Trophoblast cell (in vitro differentiated cells and primary cell): ENCODE data around the gene GALR2.

Experiments used
- DNase-seq, 2 donors: peaks; one replicate each; pipeline ENCODE4 v3.0.0-alpha.2; 2016
- H2AFZ ChIP-seq: 2 replicates; pipeline ENCODE4 v1.6.1; 2013; ENCODE audit warnings: low read length, moderate library complexity, mild to moderate bottlenecking; ENCODE audit not compliant: insufficient read depth, poor library complexity
- H2AK5ac ChIP-seq: 2 replicates; pipeline ENCODE4 v1.6.1; 2013; ENCODE audit warnings: mild to moderate bottlenecking, low read length
- H2BK120ac ChIP-seq: 2 replicates; pipeline ENCODE4 v1.6.1; 2013; ENCODE audit warnings: low read length, mild to moderate bottlenecking, moderate library complexity; ENCODE audit not compliant: insufficient read depth, poor library complexity
- H2BK12ac ChIP-seq: 2 replicates; pipeline ENCODE4 v1.6.1; 2013; ENCODE audit warnings: mild to moderate bottlenecking, low read length, moderate library complexity
- H2BK5ac ChIP-seq: 2 replicates; pipeline ENCODE4 v1.6.1; 2013; ENCODE audit warnings: low read length, low read depth, moderate library complexity, mild to moderate bottlenecking; ENCODE audit not compliant: poor library complexity
- H3K14ac ChIP-seq: 2 replicates; pipeline ENCODE4 v1.6.1; 2013; ENCODE audit warnings: mild to moderate bottlenecking, low read length
- H3K18ac ChIP-seq: 2 replicates; pipeline ENCODE4 v1.6.1; 2013; ENCODE audit warnings: mild to moderate bottlenecking, low read length
- H3K23ac ChIP-seq: 2 replicates; pipeline ENCODE4 v1.6.1; 2013; ENCODE audit warnings: low read length
- H3K27ac ChIP-seq: 2 replicates; pipeline ENCODE4 v1.5.1; 2013; ENCODE audit warnings: low read depth, mild to moderate bottlenecking, inconsistent platforms, low read length, moderate library complexity
- H3K27me3 ChIP-seq: 2 replicates; pipeline ENCODE4 v1.6.1; 2013; ENCODE audit warnings: inconsistent platforms, mild to moderate bottlenecking, low read length, moderate library complexity; ENCODE audit not compliant: insufficient read depth
- H3K36me3 ChIP-seq, 2 experiments: 1 replicate in 1 of 2; 2 replicates in 1 of 2; pipeline ENCODE4 v1.6.1; 2013; ENCODE audit warnings: low read length in 2 of 2, mild to moderate bottlenecking in 2 of 2, moderate library complexity in 1 of 2; ENCODE audit not compliant: insufficient read depth in 2 of 2, control insufficient read depth in 1 of 2
- H3K4ac ChIP-seq: 2 replicates; pipeline ENCODE4 v1.6.1; 2013; ENCODE audit warnings: low read depth, mild to moderate bottlenecking, low read length, moderate library complexity
- H3K4me1 ChIP-seq, 2 experiments: 1 replicate in 1 of 2; 2 replicates in 1 of 2; pipeline ENCODE4 v1.6.1; 2013; ENCODE audit warnings: low read length in 2 of 2, mild to moderate bottlenecking in 2 of 2, moderate library complexity in 1 of 2; ENCODE audit not compliant: insufficient read depth in 2 of 2, control insufficient read depth in 1 of 2
- H3K4me2 ChIP-seq: 2 replicates; pipeline ENCODE4 v1.6.1; 2013; ENCODE audit warnings: inconsistent platforms, mild to moderate bottlenecking, low read length, moderate library complexity
- H3K4me3 ChIP-seq: 2 replicates; pipeline ENCODE4 v1.5.1; 2013; ENCODE audit warnings: mild to moderate bottlenecking, low read depth, low read length, inconsistent platforms
- H3K79me1 ChIP-seq: one replicate; pipeline ENCODE4 v1.6.1; 2013; ENCODE audit warnings: low read length
- H3K79me2 ChIP-seq: 2 replicates; pipeline ENCODE4 v1.6.1; 2013; ENCODE audit warnings: low read length, mild to moderate bottlenecking; ENCODE audit not compliant: control insufficient read depth, insufficient read depth, poor library complexity
- H3K9ac ChIP-seq: 2 replicates; pipeline ENCODE4 v1.6.1; 2013; ENCODE audit warnings: mild to moderate bottlenecking, low read length
- H3K9me3 ChIP-seq: 2 replicates; pipeline ENCODE4 v1.6.1; 2013; ENCODE audit warnings: low read depth, mild to moderate bottlenecking, control low read depth, inconsistent platforms, low read length; ENCODE audit not compliant: insufficient read depth
- H4K12ac ChIP-seq: 2 replicates; pipeline ENCODE4 v1.6.1; 2013; ENCODE audit warnings: low read depth, mild to moderate bottlenecking, low read length, moderate library complexity
- H4K8ac ChIP-seq: 2 replicates; pipeline ENCODE4 v1.6.1; 2013; ENCODE audit warnings: low read depth, mild to moderate bottlenecking, low read length, moderate library complexity
- H4K91ac ChIP-seq: one replicate; pipeline ENCODE4 v1.6.1; 2013; ENCODE audit warnings: low read depth, mild to moderate bottlenecking, low read length, moderate library complexity
- WGBS: extraction: QIAGEN DNeasy Blood & Tissue Kit; methylation state at CpG from one replicate; pipeline ENCODE4 v1.1.7; 2013; ENCODE audit warnings: missing lambda C conversion rate; ENCODE audit not compliant: insufficient read length, insufficient coverage; ENCODE audit errors: extremely low coverage; 5-methylcytosine and 5-hydroxymethylcytosine counted together

The GALR2 gene

DNA sequence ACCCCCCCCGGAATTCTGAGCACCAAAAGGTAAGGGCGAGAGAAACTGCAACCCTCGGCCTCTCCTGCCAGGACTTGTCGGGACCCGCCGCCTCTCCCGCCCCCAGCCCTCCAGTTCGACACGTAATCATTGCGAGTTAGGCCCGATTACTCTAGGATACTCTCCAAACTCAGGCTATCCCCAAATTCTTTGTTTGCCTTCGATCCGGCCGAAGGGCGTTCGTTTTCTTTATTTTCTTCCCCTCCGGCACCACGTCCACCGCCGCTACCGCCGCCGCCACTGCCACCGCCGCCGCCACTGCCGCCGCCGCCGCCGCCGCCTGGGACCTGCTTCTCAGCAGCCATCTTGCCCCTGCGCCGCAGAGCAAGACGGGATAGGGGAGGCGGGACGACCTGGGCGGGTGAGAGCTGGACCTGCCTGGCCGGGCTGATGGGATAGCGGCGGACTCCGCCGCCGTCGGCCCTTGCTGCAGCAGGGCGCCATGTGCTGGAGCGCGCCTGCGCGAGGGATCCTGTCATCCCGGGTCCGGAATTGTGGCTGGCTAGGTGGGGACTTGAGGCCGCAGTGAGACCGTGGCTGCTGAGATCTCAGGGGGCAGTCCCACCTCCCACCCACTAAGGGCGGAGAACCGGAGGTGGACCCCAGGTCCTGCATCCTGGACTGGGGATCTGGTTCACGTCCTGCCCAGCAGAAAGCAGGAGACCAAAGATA lies 2.3 kb upstream of the GALR2 start, which contains the start of gene SRP68:
TSS of gene SRP68 (minus strand) at position 370 of the 711 bp plus-strand sequence. CDS start at position 344, 26 bp downstream.
- Histone ChIP-seq H3K36me3 (peaks cover 15% of the 10 kb centered on the region in 2 experiments), H3K4ac (peak within 1 kb of the TSS; percentile 84), H4K12ac (peak within 1 kb of the TSS; percentile 85), H3K9ac (peak within 1 kb of the TSS; percentile 97), H2AFZ (peak within 1 kb of the TSS; percentile 95), H3K18ac (peak within 1 kb of the TSS; percentile 74), H3K9me3 (peaks cover 16% of the 10 kb centered on the region), H2BK12ac (peak within 1 kb of the TSS; percentile 1), H3K4me3 (peak within 1 kb of the TSS; percentile 91), H3K4me2 (peak within 1 kb of the TSS; percentile 95), H3K14ac (peak within 1 kb of the TSS; percentile 86), H3K27me3 (peaks cover 38% of the 10 kb centered on the region), H2AK5ac (peak within 1 kb of the TSS; percentile 91), H3K79me1 (peaks cover 10% of the 10 kb centered on the region), H3K23ac (peak within 1 kb of the TSS; percentile 7), H3K27ac (no peak within 1 kb of the TSS), H3K79me2 (peaks cover 9% of the 10 kb centered on the region), H2BK120ac (peak within 1 kb of the TSS; percentile 35), H3K4me1 (peaks cover 7 to 9% of the 10 kb centered on the region in 2 experiments), H4K91ac (peak within 1 kb of the TSS; percentile 56), H4K8ac (peak within 1 kb of the TSS; percentile 92), H2BK5ac (peak within 1 kb of the TSS; percentile 54)
- DNase-seq: peak; percentile 93 to 94
- no CpG with 5 or more reads among the region's 57 CpGs for whole genome bisulfite sequencing

GRCh38 chr17:76075364-76076145 lies 974 bp downstream of the GALR2 start:
- Histone ChIP-seq H3K14ac (no peak overlapping the region), H3K4me1 (peaks cover 8 to 13% of the 10 kb centered on the region in 2 experiments), H3K9me3 (peaks cover 20% of the 10 kb centered on the region), H3K4ac (no peak overlapping the region), H3K4me3 (no peak overlapping the region), H3K9ac (no peak overlapping the region), H2BK120ac (no peak overlapping the region), H3K18ac (no peak overlapping the region), H3K79me1 (peaks cover 10% of the 10 kb centered on the region), H4K8ac (no peak overlapping the region), H3K27ac (no peak overlapping the region), H3K27me3 (peaks cover 55% of the 10 kb centered on the region), H4K91ac (no peak overlapping the region), H2AFZ (no peak overlapping the region), H2AK5ac (no peak overlapping the region), H3K79me2 (peaks cover 9% of the 10 kb centered on the region), H3K36me3 (no peaks in the 10 kb centered on the region), H3K23ac (no peak overlapping the region), H2BK5ac (no peak overlapping the region), H3K4me2 (no peak overlapping the region), H2BK12ac (no peak overlapping the region), H4K12ac (no peak overlapping the region)
- DNase-seq: no peak
- no CpG with 5 or more reads among the region's 48 CpGs for WGBS

- Histone ChIP-seq H3K27ac (no peak overlapping the region), H4K12ac (no peak overlapping the region), H4K91ac (no peak overlapping the region), H4K8ac (no peak overlapping the region), H3K36me3 (no peaks in the 10 kb centered on the region), H3K9me3 (peaks cover 20% of the 10 kb centered on the region), H3K4me2 (no peak overlapping the region), H3K79me1 (peaks cover 10% of the 10 kb centered on the region), H3K18ac (no peak overlapping the region), H3K4me3 (no peak overlapping the region), H3K9ac (no peak overlapping the region), H2AFZ (no peak overlapping the region), H3K14ac (no peak overlapping the region), H3K79me2 (peaks cover 9% of the 10 kb centered on the region), H2BK12ac (no peak overlapping the region), H3K27me3 (peaks cover 55% of the 10 kb centered on the region), H3K4me1 (peaks cover 9 to 15% of the 10 kb centered on the region in 2 experiments), H2BK5ac (no peak overlapping the region), H3K23ac (no peak overlapping the region), H3K4ac (no peak overlapping the region), H2AK5ac (no peak overlapping the region), H2BK120ac (no peak overlapping the region)
- no peak for DNase-seq
- no CpG with 5 or more reads among the region's 41 CpGs for WGBS
Measured at GRCh38 chr17:76076146-76076764, 1.7 kb downstream of the GALR2 start.

DNA sequence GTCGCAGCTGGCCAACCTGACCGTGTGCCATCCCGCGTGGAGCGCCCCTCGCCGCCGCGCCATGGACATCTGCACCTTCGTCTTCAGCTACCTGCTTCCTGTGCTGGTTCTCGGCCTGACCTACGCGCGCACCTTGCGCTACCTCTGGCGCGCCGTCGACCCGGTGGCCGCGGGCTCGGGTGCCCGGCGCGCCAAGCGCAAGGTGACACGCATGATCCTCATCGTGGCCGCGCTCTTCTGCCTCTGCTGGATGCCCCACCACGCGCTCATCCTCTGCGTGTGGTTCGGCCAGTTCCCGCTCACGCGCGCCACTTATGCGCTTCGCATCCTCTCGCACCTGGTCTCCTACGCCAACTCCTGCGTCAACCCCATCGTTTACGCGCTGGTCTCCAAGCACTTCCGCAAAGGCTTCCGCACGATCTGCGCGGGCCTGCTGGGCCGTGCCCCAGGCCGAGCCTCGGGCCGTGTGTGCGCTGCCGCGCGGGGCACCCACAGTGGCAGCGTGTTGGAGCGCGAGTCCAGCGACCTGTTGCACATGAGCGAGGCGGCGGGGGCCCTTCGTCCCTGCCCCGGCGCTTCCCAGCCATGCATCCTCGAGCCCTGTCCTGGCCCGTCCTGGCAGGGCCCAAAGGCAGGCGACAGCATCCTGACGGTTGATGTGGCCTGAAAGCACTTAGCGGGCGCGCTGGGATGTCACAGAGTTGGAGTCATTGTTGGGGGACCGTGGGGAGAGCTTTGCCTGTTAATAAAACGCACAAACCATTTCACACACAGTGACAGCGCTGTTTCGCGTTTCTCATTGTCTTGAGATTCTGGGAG lies 2.4 kb downstream of the GALR2 start:
- Histone ChIP-seq H3K14ac (no peak overlapping the region), H3K4me3 (no peak overlapping the region), H3K27ac (no peak overlapping the region), H3K36me3 (no peaks in the 10 kb centered on the region), H2BK12ac (no peak overlapping the region), H3K9ac (no peak overlapping the region), H4K12ac (no peak overlapping the region), H4K8ac (no peak overlapping the region), H3K18ac (no peak overlapping the region), H3K4ac (no peak overlapping the region), H2AK5ac (no peak overlapping the region), H3K23ac (no peak overlapping the region), H3K4me2 (no peak overlapping the region), H3K79me1 (peaks cover 7% of the 10 kb centered on the region), H3K9me3 (peaks cover 19% of the 10 kb centered on the region), H3K4me1 (peaks cover 9 to 15% of the 10 kb centered on the region in 2 experiments), H3K27me3 (peaks cover 55% of the 10 kb centered on the region), H2BK5ac (no peak overlapping the region), H3K79me2 (peaks cover 7% of the 10 kb centered on the region), H2BK120ac (no peak overlapping the region), H2AFZ (no peak overlapping the region), H4K91ac (no peak overlapping the region)
- peak in 1 of 2 donors; percentile 16 for DNase-seq
- WGBS: no CpG with 5 or more reads among the region's 82 CpGs
